Common myeloid progenitor, CD34-positive (primary cell): Measurements from ENCODE around the gene CDC25A. TPM values are rescaled to one million over a fixed set of nuclear protein-coding genes. Genes with fewer than 3 reads are reported as not detected.

ENCODE experiments used
- CTCF ChIA-PET: fragments of 350-600 bp; sonication (Branson Sonifier 250); formaldehyde crosslinking; loops from one replicate; lab custom pipeline; 2021; ENCODE audit warnings: antibody characterized with exemption; lab: Charles Lee
- POLR2A ChIA-PET: fragments of 350-600 bp; sonication (Branson Sonifier 250); formaldehyde crosslinking; loops from one replicate; lab custom pipeline; 2021; ENCODE audit warnings: antibody characterized with exemption; lab: Charles Lee
- DNase-seq, 3 donors: peaks; one replicate each; pipeline versions ENCODE4 v3.0.0 to v3.0.0-alpha.2; 2013
- H3K27ac ChIP-seq, 2 experiments: 1 replicate in 1 of 2; 2 replicates in 1 of 2; pipeline ENCODE4 v1.7.0; 2013; ENCODE audit warnings: inconsistent platforms in 2 of 2, low read length in 2 of 2, mild to moderate bottlenecking in 2 of 2, low read depth in 1 of 2, moderate library complexity in 1 of 2; ENCODE audit not compliant: severe bottlenecking in 2 of 2, insufficient read depth in 1 of 2, poor library complexity in 1 of 2
- H3K27me3 ChIP-seq, 5 experiments: replicated peaks in 2 of 5; 1 replicate in 3 of 5; 2 replicates in 2 of 5; pipeline versions ENCODE4 v1.6.1 to v1.7.0; 2013; ENCODE audit warnings: low read length in 4 of 5, mild to moderate bottlenecking in 2 of 5, moderate library complexity in 2 of 5, inconsistent platforms in 1 of 5; ENCODE audit not compliant: insufficient read depth in 5 of 5, control insufficient read depth in 4 of 5
- H3K36me3 ChIP-seq, 4 experiments: 1 replicate in 2 of 4; 2 replicates in 2 of 4; pipeline versions ENCODE4 v1.6.1 to v1.7.0; 2013; ENCODE audit warnings: low read length in 3 of 4, control low read depth in 1 of 4, mild to moderate bottlenecking in 1 of 4; ENCODE audit not compliant: control insufficient read depth in 4 of 4, insufficient read depth in 4 of 4
- H3K4me1 ChIP-seq, 4 experiments: 1 replicate in 3 of 4; 2 replicates in 1 of 4; pipeline versions ENCODE4 v1.6.1 to v1.7.1; 2013; ENCODE audit warnings: low read length in 3 of 4, mild to moderate bottlenecking in 3 of 4, control low read depth in 1 of 4, inconsistent platforms in 1 of 4, moderate library complexity in 1 of 4; ENCODE audit not compliant: control insufficient read depth in 4 of 4, insufficient read depth in 4 of 4; ENCODE audit errors: control extremely low read depth in 1 of 4
- H3K4me3 ChIP-seq, 7 experiments: 1 replicate in 4 of 7; 2 replicates in 3 of 7; pipeline versions ENCODE4 v1.5.1 to v1.7.0; 2013; ENCODE audit warnings: mild to moderate bottlenecking in 7 of 7, low read length in 6 of 7, moderate library complexity in 6 of 7, inconsistent platforms in 2 of 7, low read depth in 2 of 7, control low read depth in 1 of 7; ENCODE audit not compliant: insufficient read depth in 4 of 7, control insufficient read depth in 1 of 7; ENCODE audit errors: extremely low read depth in 1 of 7
- H3K9me3 ChIP-seq, 5 experiments: 1 replicate in 4 of 5; 2 replicates in 1 of 5; pipeline versions ENCODE4 v1.6.1 to v1.7.1; 2013; ENCODE audit warnings: low read length in 4 of 5, mild to moderate bottlenecking in 2 of 5, inconsistent platforms in 1 of 5, low read depth in 1 of 5, moderate library complexity in 1 of 5; ENCODE audit not compliant: control insufficient read depth in 4 of 5, insufficient read depth in 2 of 5; ENCODE audit errors: control extremely low read depth in 1 of 5
- WGBS: methylation state at CpG from one replicate; pipeline ENCODE4 v1.1.5; 2013; ENCODE audit not compliant: insufficient coverage; 5-methylcytosine and 5-hydroxymethylcytosine counted together
- polyA plus RNA-seq: library from polyadenylated mRNA; unstranded; fragments of 120-200 nt; gene quantifications from one replicate; pipeline ENCODE4 v1.2.1, GENCODE V29; 2013

Gene CDC25A
- polyA plus RNA-seq: 4.3 TPM

DNA sequence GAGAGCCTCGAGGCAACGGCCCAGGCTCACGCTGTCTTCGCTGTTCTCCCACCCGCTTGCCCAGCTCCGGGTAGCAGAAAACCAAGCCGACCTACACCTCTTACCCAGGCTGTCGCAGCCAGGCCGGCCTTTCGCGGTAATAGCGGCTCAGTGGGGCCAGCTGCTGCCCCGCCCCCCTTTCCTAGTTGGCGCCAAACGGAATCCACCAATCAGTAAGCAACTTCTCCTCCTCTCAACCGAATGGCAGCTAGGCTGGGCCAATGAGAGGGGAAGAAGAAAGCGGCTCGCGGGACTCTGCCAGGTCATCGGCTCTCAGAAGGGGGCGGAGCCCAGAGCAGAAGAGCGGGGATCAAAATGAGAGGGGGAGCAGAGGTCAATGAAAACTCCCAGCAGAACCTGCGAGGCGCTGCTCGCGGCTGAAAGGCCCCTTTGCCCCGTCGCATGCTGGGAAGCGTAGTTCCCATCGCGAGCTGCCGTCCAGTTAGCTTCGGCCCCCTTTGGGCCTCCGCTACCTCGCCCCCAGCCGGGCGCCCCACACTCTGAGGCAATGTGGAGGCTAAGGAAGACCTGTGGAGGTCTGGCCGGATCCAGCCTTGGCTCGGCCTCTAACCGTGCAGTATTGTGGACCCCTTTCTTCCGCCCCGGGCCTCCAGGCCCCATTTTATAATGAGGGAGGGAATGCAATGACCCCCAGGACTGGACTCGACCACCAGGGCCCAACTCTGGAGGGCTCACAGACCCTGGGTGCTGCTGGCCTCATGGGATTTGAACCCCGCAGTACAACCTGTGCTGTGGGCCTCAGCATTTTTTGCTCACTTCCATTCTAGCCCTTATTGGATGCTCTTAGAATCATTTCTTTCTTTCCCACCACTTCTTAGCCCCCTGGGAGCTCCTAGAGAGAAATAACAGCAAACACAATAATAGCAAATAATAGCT is at the start of gene CDC25A:
Gene CDC25A, minus strand, starts transcription at position 152 of the 936 bp plus-strand sequence. CDS start 470 bp downstream, outside the sequence.
- CTCF ChIA-PET: interaction anchor here (0.8 to 2.5 kb wide), 3 partner anchors 10 to 247 kb away, joined by 3 to 8 read pairs (median 6); no protein-coding TSS in a partner anchor
- H3K4me3 ChIP-seq: peak within 1 kb of the TSS; percentile 75 to 97 (median 90)
- POLR2A ChIA-PET: interaction anchor here (0.6 to 0.9 kb wide), 2 partner anchors 251 to 1823 kb away, joined by 3 read pairs; partner anchors contain the start of genes CCDC51 and TMA7
- peaks cover 7 to 17% (median 14%) of the 10 kb centered on the region in 4 experiments for H3K4me1 ChIP-seq
- peak within 1 kb of the TSS in 1 of 2 experiments; percentile 73 for H3K27ac ChIP-seq
- DNase-seq: peak; percentile 98 to 99 (median 99)
- H3K27me3 ChIP-seq: no peaks in the 10 kb centered on the region
- 9% methylated on average over 30 of the region's 44 CpGs for WGBS
- H3K9me3 ChIP-seq: no peaks in the 10 kb centered on the region
- peaks cover 0 to 28% (median 5%) of the 10 kb centered on the region in 4 experiments for H3K36me3 ChIP-seq

DNA sequence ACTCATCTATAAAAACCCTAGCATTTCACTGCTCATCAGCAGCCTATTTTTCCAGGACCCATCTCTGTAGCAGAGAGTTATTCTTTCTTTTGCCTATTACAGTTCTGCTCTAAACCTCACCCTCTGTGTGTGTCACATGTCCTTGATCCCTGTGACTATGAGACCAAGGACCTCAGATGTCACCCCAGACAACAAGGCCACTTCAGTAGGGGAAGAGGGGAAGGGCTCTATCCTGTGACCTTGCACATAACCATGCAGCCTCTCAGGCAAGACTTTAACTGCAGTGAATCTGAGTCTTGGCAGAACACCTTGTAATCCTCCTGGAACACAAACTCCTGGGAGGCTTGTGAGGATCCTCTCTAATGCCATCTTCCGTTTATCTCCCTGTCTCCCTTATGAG is 48.3 kb upstream of the CDC25A start:
- H3K27ac ChIP-seq: peak overlapping the region in 1 of 2 experiments; percentile 64
- H3K4me3 ChIP-seq: no peak overlapping the region
- ChIA-PET CTCF (interaction anchor here (1.1 to 2.4 kb wide), 2 partner anchors 12 to 199 kb away, joined by 4 to 13 read pairs; no protein-coding TSS in a partner anchor), POLR2A (no interaction called here)
- DNase-seq: peak in 1 of 3 donors; percentile 16
- WGBS: no CpG with 5 or more reads among the region's 1 CpG
- no peaks in the 10 kb centered on the region for H3K9me3 ChIP-seq
- no peaks in the 10 kb centered on the region for H3K36me3 ChIP-seq
- peaks cover 2 to 37% (median 14%) of the 10 kb centered on the region in 4 experiments for H3K4me1 ChIP-seq
- H3K27me3 ChIP-seq: no peaks in the 10 kb centered on the region

DNA sequence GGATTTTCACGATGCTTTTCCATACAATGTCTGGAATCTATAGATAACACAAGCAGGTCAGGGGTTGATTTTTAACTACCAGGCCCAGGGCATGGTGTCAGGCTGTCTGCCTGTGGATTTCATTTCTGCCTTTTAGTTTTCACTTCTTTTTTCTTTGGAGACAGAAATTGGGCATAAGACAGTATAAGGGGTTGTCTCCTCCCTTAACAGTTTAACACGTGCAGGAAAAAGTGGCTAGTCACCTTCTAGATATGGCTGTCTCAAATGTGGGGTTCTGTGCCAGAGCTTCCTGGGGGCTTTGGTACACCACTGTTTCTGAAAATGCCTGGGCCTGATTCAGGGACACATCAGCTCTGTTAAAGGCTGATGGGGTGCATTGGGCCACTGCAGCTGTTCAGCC is 45.3 kb upstream of the CDC25A start:
- Histone ChIP-seq H3K27me3 (no peaks in the 10 kb centered on the region), H3K27ac (no peak overlapping the region), H3K4me1 (peaks cover 2 to 19% (median 7%) of the 10 kb centered on the region in 4 experiments), H3K36me3 (no peaks in the 10 kb centered on the region), H3K9me3 (no peaks in the 10 kb centered on the region), H3K4me3 (no peak overlapping the region)
- ChIA-PET CTCF (interaction anchor here (1.0 to 5.6 kb wide), 4 partner anchors 9 to 201 kb away, joined by 3 to 52 read pairs (median 3); no protein-coding TSS in a partner anchor), POLR2A (no interaction called here)
- WGBS: 90% methylated on average over 2 of the region's 2 CpGs
- no peak for DNase-seq

DNA sequence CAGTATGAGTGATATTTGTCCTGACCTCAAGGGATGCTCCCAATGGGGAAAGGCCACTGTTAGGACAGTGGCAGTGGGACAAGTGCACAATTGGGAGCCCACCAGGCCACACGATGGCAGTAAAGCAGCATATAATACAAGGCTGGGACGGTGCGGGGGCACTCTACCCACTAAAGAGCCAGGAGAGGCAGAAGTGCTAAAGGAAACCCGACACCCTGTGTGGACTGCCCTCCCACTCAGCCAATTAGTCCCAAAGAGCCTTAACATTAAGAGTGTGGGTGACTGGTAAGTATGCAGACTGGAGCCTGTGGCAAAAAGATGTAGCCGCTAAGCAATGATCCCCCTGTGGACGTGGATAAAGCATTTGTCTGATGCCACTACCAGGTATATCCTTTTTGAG is 44.5 kb upstream of the CDC25A start:
- no peaks in the 10 kb centered on the region for H3K9me3 ChIP-seq
- DNase-seq: peak; percentile 64 to 77 (median 75)
- WGBS: 40% methylated on average over 4 of the region's 6 CpGs
- POLR2A ChIA-PET: no interaction called here
- H3K36me3 ChIP-seq: no peaks in the 10 kb centered on the region
- H3K4me3 ChIP-seq: peak overlapping the region in 3 of 7 experiments; percentile 5 to 51 (median 39)
- H3K27ac ChIP-seq: no peak overlapping the region
- H3K27me3 ChIP-seq: no peaks in the 10 kb centered on the region
- H3K4me1 ChIP-seq: peaks cover 2 to 19% (median 7%) of the 10 kb centered on the region in 4 experiments
- CTCF ChIA-PET: interaction anchor here (1.0 to 5.6 kb wide), 4 partner anchors 12 to 208 kb away, joined by 3 to 52 read pairs (median 4); no protein-coding TSS in a partner anchor

DNA sequence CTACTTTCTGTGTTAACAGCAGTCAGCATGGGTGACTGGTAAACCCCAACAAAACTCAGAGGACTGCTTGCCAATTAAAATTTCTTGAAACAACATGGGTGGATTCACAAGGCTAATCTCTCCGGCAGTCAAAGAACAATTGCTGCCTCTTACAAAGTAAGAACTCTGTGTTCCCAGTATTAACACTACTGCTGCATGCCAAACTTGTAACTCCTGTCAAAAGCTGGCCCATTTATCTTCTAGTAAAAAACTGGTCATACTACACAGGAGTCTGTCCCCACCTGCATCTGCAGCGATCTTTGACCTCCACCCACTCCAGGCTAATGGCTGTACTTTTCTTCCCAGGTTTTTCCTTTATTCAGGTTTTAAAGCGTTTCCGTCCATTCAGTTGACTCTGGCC is 44.0 kb upstream of the CDC25A start:
- Histone ChIP-seq H3K27me3 (no peaks in the 10 kb centered on the region), H3K27ac (no peak overlapping the region), H3K9me3 (no peaks in the 10 kb centered on the region), H3K4me3 (no peak overlapping the region), H3K4me1 (peaks cover 2 to 19% (median 7%) of the 10 kb centered on the region in 4 experiments), H3K36me3 (no peaks in the 10 kb centered on the region)
- no peak for DNase-seq
- ChIA-PET CTCF (interaction anchor here (0.6 to 5.6 kb wide), 5 partner anchors 11 to 213 kb away, joined by 3 to 52 read pairs (median 3); no protein-coding TSS in a partner anchor), POLR2A (no interaction called here)
- WGBS: 95% methylated on average over 2 of the region's 4 CpGs

DNA sequence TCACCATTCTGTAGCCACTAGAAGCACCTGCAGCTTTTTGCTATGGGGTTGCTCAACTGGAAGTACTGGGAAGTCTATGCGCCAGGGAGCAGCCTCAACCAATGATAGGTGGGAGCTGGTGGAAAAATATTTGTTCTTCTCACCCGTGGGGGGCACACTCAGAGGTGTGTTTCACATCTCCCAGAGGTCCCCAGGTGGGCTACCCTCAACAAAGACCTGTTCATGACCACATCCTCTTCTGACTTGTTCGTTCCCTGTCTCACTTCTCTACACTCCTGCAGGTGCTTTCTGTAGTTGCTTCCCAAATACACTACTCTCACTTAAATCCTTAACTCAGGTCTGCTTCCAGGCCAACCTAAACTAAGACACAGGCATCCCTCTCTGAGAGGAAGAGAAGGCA is 38.7 kb upstream of the CDC25A start:
- no peak for DNase-seq
- peaks cover 0 to 3% (median 0%) of the 10 kb centered on the region in 5 experiments for H3K27me3 ChIP-seq
- WGBS: 31% methylated on average over 2 of the region's 3 CpGs
- H3K36me3 ChIP-seq: no peaks in the 10 kb centered on the region
- no peaks in the 10 kb centered on the region for H3K9me3 ChIP-seq
- peaks cover 0 to 21% (median 11%) of the 10 kb centered on the region in 4 experiments for H3K4me1 ChIP-seq
- ChIA-PET CTCF (no interaction called here), POLR2A (no interaction called here)
- H3K27ac ChIP-seq: no peak overlapping the region
- no peak overlapping the region for H3K4me3 ChIP-seq
